Glutamatergic neuron (in vitro differentiated cells): ENCODE results near the gene PTTG1IP. TPM values are rescaled to one million over a fixed set of nuclear protein-coding genes. Genes with fewer than 3 reads are reported as not detected.

Experiments used
- DNase-seq: peaks from one replicate; pipeline ENCODE4 v3.0.0; 2022
- H3K27ac Mint-ChIP-seq: one replicate; pipeline ENCODE4 v1.8.0; 2020; ENCODE audit warnings: mild to moderate bottlenecking, mixed read lengths, inconsistent platforms; ENCODE audit not compliant: unreplicated experiment
- H3K27me3 Mint-ChIP-seq: one replicate; pipeline ENCODE4 v1.8.0; 2020; ENCODE audit warnings: mild to moderate bottlenecking, moderate library complexity, mixed read lengths, inconsistent platforms; ENCODE audit not compliant: unreplicated experiment
- H3K36me3 Mint-ChIP-seq: one replicate; pipeline ENCODE4 v1.8.0; 2020; ENCODE audit warnings: mild to moderate bottlenecking, mixed read lengths, inconsistent platforms; ENCODE audit not compliant: unreplicated experiment
- H3K4me1 Mint-ChIP-seq: one replicate; pipeline ENCODE4 v1.8.0; 2020; ENCODE audit warnings: mild to moderate bottlenecking, low read depth, mixed read lengths, inconsistent platforms; ENCODE audit not compliant: unreplicated experiment
- H3K4me3 Mint-ChIP-seq: one replicate; pipeline ENCODE4 v1.8.0; 2020; ENCODE audit warnings: mild to moderate bottlenecking, mixed read lengths, inconsistent platforms; ENCODE audit not compliant: unreplicated experiment
- H3K9me3 Mint-ChIP-seq: one replicate; pipeline ENCODE4 v1.8.0; 2020; ENCODE audit warnings: mild to moderate bottlenecking, moderate library complexity, mixed read lengths, inconsistent platforms; ENCODE audit not compliant: unreplicated experiment
- CTCF ChIP-seq: fragments of 200-600 bp; sonication (generic); IDR thresholded peaks from one replicate; pipeline ENCODE4 v1.5.0; 2021; ENCODE audit not compliant: partially characterized antibody, unreplicated experiment
- total RNA-seq: library from RNA; stranded (reverse); fragmentation: NEBNext Ultra II Directional; extraction: Animal tissue kit (Norgen Biotek cat#: 25700); gene quantifications from one replicate; pipeline ENCODE4 v1.2.1, GENCODE V29; 2021; ENCODE audit not compliant: unreplicated experiment

PTTG1IP gene
- total RNA-seq, 1 donor from 2014 or later, result 249 TPM

- peaks cover 5% of the 10 kb centered on the region for H3K27me3 Mint-ChIP-seq
- H3K9me3 Mint-ChIP-seq, result peaks cover 13% of the 10 kb centered on the region
- H3K4me3 Mint-ChIP-seq, result no peak overlapping the region
- no peak overlapping the region for H3K27ac Mint-ChIP-seq
- DNase-seq, result no peak
- peaks cover 9% of the 10 kb centered on the region for H3K36me3 Mint-ChIP-seq
- no peak for TF ChIP-seq CTCF
- H3K4me1 Mint-ChIP-seq, result peaks cover 16% of the 10 kb centered on the region
Measured at GRCh38 chr21:44815225-44815624, 58.3 kb downstream of the PTTG1IP start.

- H3K27me3 Mint-ChIP-seq, result peaks cover 4% of the 10 kb centered on the region
- peaks cover 2% of the 10 kb centered on the region for H3K36me3 Mint-ChIP-seq
- peaks cover 12% of the 10 kb centered on the region for H3K9me3 Mint-ChIP-seq
- no peak for DNase-seq
- no peak overlapping the region for H3K27ac Mint-ChIP-seq
- H3K4me3 Mint-ChIP-seq, result peak overlapping the region; percentile 20
- TF ChIP-seq CTCF, result no peak
- peaks cover 16% of the 10 kb centered on the region for H3K4me1 Mint-ChIP-seq
Measured at GRCh38 chr21:44814498-44815023, 58.9 kb downstream of the PTTG1IP start.

GRCh38 chr21:44813727-44814126, 59.8 kb downstream of the PTTG1IP start:
- H3K27me3 Mint-ChIP-seq, result peaks cover 2% of the 10 kb centered on the region
- H3K4me1 Mint-ChIP-seq, result peaks cover 16% of the 10 kb centered on the region
- no peak overlapping the region for H3K27ac Mint-ChIP-seq
- no peak overlapping the region for H3K4me3 Mint-ChIP-seq
- H3K36me3 Mint-ChIP-seq, result no peaks in the 10 kb centered on the region
- no peak for TF ChIP-seq CTCF
- no peak for DNase-seq
- H3K9me3 Mint-ChIP-seq, result peaks cover 8% of the 10 kb centered on the region

DNA sequence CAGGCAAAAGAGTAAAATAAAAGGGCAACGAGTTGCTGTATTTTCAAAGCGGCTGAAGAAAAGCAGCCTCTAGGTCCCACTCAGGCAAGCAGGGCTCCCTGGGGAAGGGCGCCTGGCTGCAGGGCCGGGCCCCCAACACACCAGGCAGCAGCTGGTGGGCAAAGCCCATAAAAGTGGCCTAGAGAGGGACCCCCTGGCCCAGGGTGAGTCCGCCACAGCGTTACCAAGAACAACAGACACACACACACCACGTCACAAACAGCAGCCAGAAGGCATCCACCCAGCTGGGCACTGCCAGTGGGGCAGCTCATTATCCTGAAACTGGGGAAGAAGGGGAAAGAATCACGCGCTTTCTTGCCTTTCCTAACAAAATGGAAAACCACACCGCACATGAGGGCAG, 60.3 kb downstream of the PTTG1IP start:
- TF ChIP-seq CTCF, result no peak
- peaks cover 16% of the 10 kb centered on the region for H3K4me1 Mint-ChIP-seq
- no peaks in the 10 kb centered on the region for H3K36me3 Mint-ChIP-seq
- peaks cover 2% of the 10 kb centered on the region for H3K27me3 Mint-ChIP-seq
- H3K27ac Mint-ChIP-seq, result no peak overlapping the region
- H3K9me3 Mint-ChIP-seq, result peaks cover 8% of the 10 kb centered on the region
- peak; percentile 18 for DNase-seq
- no peak overlapping the region for H3K4me3 Mint-ChIP-seq

GRCh38 chr21:44812640-44813039, 60.9 kb downstream of the PTTG1IP start:
- no peak overlapping the region for H3K27ac Mint-ChIP-seq

More at GRCh38 chr21:44812640-44813039, 60.9 kb downstream of the PTTG1IP start:
- Mint-ChIP-seq H3K36me3 (no peaks in the 10 kb centered on the region), H3K4me3 (no peak overlapping the region), H3K4me1 (peaks cover 16% of the 10 kb centered on the region), H3K27me3 (peaks cover 2% of the 10 kb centered on the region), H3K9me3 (peaks cover 8% of the 10 kb centered on the region)
- no peak for DNase-seq
- no peak for TF ChIP-seq CTCF
